Measurements from ENCODE around the gene SMAD9.

DNA sequence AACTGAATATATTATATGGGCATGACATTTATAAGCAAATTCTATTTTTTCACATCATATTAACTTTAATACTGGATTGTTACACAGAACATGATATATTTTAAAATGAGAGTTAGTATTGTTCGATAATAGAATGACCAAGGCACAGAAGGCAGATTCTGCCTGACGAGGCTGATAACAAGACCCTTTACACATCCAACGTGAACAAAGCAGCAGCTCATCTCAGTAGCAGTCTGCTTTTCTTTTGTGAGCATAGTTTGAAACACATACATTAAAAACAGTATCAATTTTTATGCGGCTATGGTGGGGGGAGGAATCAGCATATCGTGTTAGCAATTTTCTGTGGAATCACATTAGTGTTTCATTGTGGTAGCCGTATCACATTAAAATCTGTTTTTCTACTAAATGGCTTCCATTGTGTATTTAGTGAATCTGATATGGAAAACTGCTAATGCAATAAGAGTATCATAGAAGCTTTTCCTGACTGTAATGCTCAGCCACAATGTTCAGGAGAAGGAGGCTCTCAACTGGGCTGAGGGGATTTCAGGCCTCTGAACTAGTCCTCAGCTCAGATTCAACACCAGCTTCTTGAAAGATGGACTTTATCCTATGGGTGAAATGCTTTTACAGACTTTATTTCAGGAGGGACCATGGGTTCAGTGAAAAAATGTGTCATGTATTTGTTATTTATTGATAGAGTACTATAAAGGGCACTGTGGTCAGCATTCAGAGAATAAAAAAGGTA, 4.0 kb downstream of the SMAD9 start:
- TF ChIP-seq, protein P1, sequence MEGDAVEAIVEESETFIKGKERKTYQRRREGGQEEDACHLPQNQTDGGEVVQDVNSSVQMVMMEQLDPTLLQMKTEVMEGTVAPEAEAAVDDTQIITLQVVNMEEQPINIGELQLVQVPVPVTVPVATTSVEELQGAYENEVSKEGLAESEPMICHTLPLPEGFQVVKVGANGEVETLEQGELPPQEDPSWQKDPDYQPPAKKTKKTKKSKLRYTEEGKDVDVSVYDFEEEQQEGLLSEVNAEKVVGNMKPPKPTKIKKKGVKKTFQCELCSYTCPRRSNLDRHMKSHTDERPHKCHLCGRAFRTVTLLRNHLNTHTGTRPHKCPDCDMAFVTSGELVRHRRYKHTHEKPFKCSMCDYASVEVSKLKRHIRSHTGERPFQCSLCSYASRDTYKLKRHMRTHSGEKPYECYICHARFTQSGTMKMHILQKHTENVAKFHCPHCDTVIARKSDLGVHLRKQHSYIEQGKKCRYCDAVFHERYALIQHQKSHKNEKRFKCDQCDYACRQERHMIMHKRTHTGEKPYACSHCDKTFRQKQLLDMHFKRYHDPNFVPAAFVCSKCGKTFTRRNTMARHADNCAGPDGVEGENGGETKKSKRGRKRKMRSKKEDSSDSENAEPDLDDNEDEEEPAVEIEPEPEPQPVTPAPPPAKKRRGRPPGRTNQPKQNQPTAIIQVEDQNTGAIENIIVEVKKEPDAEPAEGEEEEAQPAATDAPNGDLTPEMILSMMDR (IDR thresholded peaks at IDR 0.05; ENCODE audit: insufficient read depth, low read length, poor library complexity, severe bottlenecking) = no peak
- TF ChIP-seq EZH2phosphoT487 (conservative IDR thresholded peaks at IDR 0.05; ENCODE audit: low read length) = no peak

Measured in SU-DHL-6 (cell line).